ENCODE measurements around the gene MED27.

MED27 gene

DNA sequence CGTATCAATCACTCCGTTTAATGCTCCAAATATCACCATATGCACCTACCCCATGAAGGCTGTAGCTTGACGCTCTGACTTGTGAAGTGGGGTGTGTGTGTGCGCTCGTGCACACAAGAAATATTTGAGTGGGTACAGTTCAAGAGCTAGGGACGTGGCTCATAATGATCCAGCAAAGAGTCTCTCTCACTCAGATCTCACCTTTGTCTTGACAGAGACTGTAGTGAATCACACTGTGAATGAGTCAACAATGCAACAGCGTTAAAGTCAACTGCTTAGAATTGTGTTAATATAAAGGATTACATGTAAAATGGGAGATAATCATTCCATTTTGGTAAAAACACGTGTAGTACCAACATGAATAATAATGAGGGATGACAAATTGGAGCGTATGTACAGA, 119.4 kb downstream of the MED27 start:
- Mint-ChIP-seq H3K27ac (peak overlapping the region; percentile 14), H3K27me3 (no peaks in the 10 kb centered on the region)

DNA sequence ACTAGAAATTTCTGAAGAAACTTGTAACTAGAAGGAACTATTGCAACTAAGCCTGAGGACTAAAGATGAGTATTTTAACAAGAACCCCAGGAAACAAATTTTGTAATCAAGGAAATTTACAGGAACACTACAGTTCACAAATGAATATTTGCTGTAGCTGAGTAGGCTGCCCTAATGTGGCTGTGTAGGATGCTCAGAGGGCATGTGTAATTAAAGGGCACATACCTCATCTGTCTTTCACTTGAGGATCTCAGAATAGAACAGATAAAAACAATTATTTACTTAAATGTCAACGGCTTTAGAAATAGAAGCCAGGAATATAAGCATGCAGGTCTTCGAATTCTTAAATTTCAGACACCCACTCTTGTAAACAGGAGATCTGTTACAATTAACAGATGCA, 119.8 kb downstream of the MED27 start:
- Mint-ChIP-seq H3K4me3 (no peak overlapping the region), H3K27ac (no peak overlapping the region), H3K27me3 (no peaks in the 10 kb centered on the region), H3K4me1 (peaks cover 3% of the 10 kb centered on the region), H3K9me3 (peaks cover 2% of the 10 kb centered on the region), H3K36me3 (peaks cover 30% of the 10 kb centered on the region)
- ATAC-seq (ENCODE audit: low read depth) (no peak), DNase-seq (ENCODE audit: low spot score in 2 of 2) (no peak)

More for the DNA sequence above, 119.4 kb downstream of the MED27 start:
- ATAC-seq (ENCODE audit: low read depth) (no peak), DNase-seq (ENCODE audit: low spot score in 2 of 2) (no peak)
- H3K4me3 Mint-ChIP-seq: no peak overlapping the region
- H3K4me1 Mint-ChIP-seq: peaks cover 3% of the 10 kb centered on the region
- peaks cover 2% of the 10 kb centered on the region for H3K9me3 Mint-ChIP-seq
- H3K36me3 Mint-ChIP-seq: peaks cover 29% of the 10 kb centered on the region

DNA sequence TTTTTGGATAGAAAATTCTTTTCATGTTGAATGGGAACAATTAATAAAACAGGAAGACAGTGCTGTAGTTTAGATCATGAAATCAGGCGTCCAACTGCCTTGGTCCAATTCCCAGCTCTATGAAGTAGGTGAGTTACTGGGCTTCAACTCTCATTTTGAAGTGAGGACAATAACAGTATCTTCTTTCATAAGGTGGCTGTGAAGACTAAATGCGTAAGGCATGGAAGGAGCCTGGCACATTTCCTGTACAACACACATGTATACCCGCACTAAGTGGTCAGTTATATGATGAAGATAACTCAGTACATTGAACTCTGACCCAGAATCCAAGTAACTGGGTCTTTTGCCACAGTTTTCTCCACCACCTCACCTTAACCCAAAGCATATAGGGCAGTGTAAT, 120.6 kb downstream of the MED27 start:
- Mint-ChIP-seq H3K27me3 (no peaks in the 10 kb centered on the region), H3K36me3 (peaks cover 27% of the 10 kb centered on the region), H3K9me3 (peaks cover under 1% of the 10 kb centered on the region), H3K4me3 (no peak overlapping the region), H3K4me1 (peaks cover under 1% of the 10 kb centered on the region), H3K27ac (no peak overlapping the region)
- ATAC-seq (ENCODE audit: low read depth) (no peak), DNase-seq (ENCODE audit: low spot score in 2 of 2) (no peak)

DNA sequence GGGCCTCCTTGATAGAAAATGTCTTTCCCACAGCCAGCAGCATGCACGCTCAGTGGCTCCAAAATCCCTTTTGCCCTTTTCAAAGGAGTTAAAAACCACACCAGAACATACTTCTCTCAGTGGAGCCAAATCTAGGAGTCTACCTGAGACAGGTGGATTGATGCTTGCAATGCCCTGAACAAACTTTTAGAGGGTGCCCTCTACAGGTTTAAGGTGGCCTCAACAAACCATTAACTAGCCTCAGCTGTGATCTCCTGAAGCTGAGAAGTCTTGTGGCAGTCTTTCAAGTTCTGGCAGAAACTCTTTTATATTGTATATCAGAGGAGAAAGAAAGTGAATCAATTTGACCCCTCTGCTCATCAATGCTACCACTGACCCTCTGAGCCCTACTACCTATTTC, 125.4 kb downstream of the MED27 start:
- Mint-ChIP-seq H3K27me3 (no peaks in the 10 kb centered on the region), H3K9me3 (no peaks in the 10 kb centered on the region), H3K27ac (no peak overlapping the region), H3K36me3 (peaks cover 17% of the 10 kb centered on the region), H3K4me3 (no peak overlapping the region), H3K4me1 (peaks cover 9% of the 10 kb centered on the region)
- DNase-seq (ENCODE audit: low spot score in 2 of 2) (no peak), ATAC-seq (ENCODE audit: low read depth) (no peak)

DNA sequence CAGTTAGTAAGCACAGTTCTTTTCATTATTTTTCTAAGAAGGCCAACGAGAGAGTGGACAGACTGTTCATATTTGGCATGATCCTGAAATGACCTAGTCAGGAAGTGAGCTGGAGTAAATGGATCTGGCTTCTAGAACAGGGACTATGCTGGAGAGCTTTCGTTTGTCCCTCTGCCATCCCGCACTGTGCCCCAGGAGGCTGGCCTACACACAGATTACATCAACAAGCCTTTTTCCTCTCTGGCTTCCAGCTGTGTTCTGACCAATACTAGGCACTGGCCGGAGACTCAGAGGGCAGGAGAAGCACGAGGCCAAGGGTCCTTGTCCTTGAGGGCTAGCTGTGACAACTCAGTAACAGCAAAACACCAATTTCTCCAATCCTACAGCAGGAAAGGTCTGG, 127.8 kb downstream of the MED27 start:
- DNase-seq (ENCODE audit: low spot score in 2 of 2) (no peak), ATAC-seq (ENCODE audit: low read depth) (no peak)
- H3K4me1 Mint-ChIP-seq: peaks cover 9% of the 10 kb centered on the region
- peaks cover 15% of the 10 kb centered on the region for H3K36me3 Mint-ChIP-seq
- H3K27ac Mint-ChIP-seq: no peak overlapping the region
- H3K9me3 Mint-ChIP-seq: no peaks in the 10 kb centered on the region
- H3K4me3 Mint-ChIP-seq: no peak overlapping the region
- no peaks in the 10 kb centered on the region for H3K27me3 Mint-ChIP-seq

DNA sequence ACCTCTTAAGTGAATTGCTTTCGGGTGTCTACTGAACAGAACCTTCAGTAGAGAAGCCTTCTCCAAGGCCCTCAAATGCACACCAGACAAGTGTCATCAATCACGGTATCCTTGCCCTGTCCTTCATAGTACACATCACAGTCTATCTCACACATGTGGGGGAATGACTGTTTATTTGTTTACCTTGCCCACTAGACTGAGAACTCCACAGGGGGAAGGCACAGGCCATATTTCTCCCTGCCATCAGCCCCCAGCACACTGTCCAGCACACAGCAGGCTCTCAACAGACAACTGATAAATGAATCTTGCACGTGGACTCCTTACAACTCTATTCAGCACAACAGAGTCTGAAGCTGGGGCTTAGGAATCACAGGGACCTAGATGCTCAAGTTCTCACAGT, 128.5 kb downstream of the MED27 start:
- Mint-ChIP-seq H3K27me3 (no peaks in the 10 kb centered on the region), H3K9me3 (no peaks in the 10 kb centered on the region), H3K4me1 (peaks cover 9% of the 10 kb centered on the region), H3K4me3 (no peak overlapping the region), H3K36me3 (peaks cover 20% of the 10 kb centered on the region), H3K27ac (no peak overlapping the region)
- ATAC-seq (ENCODE audit: low read depth): no peak
- DNase-seq (ENCODE audit: low spot score in 2 of 2): no peak

DNA sequence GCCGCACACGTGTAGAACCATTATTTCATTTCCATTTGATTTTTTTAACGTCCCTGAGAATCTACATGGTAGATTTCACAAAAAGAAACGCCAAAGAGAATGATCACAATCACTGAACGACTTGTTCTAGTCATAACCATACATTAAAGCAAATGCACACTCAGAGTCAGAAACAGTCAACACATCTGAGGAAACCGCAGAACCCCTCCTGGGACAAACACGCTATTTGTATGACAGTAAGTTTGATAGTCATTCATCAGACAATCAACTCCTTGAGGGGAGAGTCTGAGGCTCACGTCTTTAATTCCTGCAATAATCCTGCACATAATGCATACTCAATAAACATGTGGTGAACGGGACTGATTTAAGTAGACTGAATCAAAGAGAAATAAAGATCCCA, 129.2 kb downstream of the MED27 start:
- ATAC-seq (ENCODE audit: low read depth): no peak
- Mint-ChIP-seq H3K4me1 (peaks cover 9% of the 10 kb centered on the region), H3K27ac (no peak overlapping the region), H3K9me3 (no peaks in the 10 kb centered on the region), H3K36me3 (peaks cover 17% of the 10 kb centered on the region), H3K27me3 (no peaks in the 10 kb centered on the region), H3K4me3 (no peak overlapping the region)
- no peak for DNase-seq (ENCODE audit: low spot score in 2 of 2)

DNA sequence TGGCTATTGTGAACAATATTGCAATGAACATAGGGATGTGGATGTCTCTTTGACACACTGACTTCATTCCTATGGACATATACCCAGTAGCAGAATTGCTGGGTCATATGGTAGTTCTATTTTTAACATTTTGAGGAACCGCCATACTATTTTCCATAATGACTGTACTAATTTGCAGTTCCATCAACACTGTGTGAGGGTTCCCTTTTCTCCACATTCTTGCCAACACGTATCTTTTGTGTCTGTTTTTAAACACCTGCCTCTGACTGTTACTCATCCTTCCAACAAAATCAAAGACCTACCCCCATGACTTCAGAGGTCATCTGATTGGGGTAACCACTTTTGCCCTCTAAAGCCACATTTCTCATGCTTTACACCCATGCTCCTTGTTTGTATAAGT, 133.5 kb downstream of the MED27 start:
- Mint-ChIP-seq H3K9me3 (no peaks in the 10 kb centered on the region), H3K27ac (no peak overlapping the region), H3K27me3 (no peaks in the 10 kb centered on the region), H3K4me3 (no peak overlapping the region), H3K36me3 (peaks cover 19% of the 10 kb centered on the region), H3K4me1 (peaks cover 4% of the 10 kb centered on the region)
- DNase-seq (ENCODE audit: low spot score in 2 of 2) (no peak), ATAC-seq (ENCODE audit: low read depth) (no peak)

DNA sequence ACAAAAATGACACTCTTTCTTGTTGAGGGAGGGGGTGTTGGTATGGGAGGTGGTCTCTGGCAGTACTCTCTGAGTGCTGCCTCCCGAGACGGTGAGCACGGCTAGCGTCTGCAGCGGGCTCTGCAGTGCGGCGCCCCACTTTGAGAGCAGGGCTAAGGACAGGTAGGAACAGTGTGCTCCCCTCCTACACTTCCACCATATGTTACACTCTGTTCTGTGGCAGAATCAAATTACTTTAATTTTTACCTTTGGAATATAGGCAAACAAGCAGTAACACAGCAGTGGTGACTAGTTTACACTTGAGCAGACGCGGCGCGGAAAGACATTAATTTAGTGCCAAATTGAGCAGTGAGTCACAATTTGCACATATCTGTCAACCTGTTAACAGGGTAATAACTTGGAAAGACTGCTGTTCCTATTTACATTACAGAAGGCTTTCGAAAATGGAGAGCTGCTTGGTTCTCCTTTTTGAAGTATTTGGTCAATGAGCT, 136.3 kb downstream of the MED27 start:
- H3K27ac Mint-ChIP-seq: no peak overlapping the region
- H3K9me3 Mint-ChIP-seq: no peaks in the 10 kb centered on the region
- H3K27me3 Mint-ChIP-seq: no peaks in the 10 kb centered on the region
- DNase-seq (ENCODE audit: low spot score in 2 of 2) (no peak), ATAC-seq (ENCODE audit: low read depth) (no peak)
- no peak overlapping the region for H3K4me3 Mint-ChIP-seq
- H3K4me1 Mint-ChIP-seq: no peaks in the 10 kb centered on the region
- peaks cover 22% of the 10 kb centered on the region for H3K36me3 Mint-ChIP-seq

DNA sequence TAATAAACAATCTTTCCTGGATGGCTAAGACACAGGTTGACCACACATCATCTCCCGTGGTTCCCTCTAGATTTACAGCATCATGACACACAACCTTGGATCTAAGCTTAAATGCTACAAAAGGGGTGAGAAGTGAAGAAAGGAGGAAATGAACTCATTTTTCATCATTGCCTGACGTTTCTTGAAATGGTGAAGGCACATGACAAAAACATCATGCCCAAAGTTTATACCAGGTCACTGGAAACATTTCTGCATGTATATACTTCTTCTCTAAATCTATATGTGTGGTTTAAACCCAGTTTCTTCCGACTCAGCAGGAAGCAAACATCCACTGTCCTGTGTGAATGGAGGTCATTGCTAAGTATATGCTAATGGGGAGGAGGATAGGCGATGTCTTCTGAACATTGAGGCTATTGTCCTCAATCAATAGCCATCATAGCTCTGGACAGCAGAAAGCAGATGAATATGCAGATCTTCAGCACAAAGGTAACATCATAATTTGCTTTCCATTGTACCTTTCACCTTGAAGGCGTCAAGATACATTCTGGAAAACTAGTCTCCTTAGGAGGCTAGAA, 137.4 kb downstream of the MED27 start:
- ATAC-seq (ENCODE audit: low read depth) (no peak), DNase-seq (ENCODE audit: low spot score in 2 of 2) (no peak)
- H3K4me3 Mint-ChIP-seq: no peak overlapping the region
- H3K36me3 Mint-ChIP-seq: peaks cover 29% of the 10 kb centered on the region
- no peaks in the 10 kb centered on the region for H3K4me1 Mint-ChIP-seq
- no peaks in the 10 kb centered on the region for H3K9me3 Mint-ChIP-seq
- H3K27ac Mint-ChIP-seq: no peak overlapping the region
- no peaks in the 10 kb centered on the region for H3K27me3 Mint-ChIP-seq

DNA sequence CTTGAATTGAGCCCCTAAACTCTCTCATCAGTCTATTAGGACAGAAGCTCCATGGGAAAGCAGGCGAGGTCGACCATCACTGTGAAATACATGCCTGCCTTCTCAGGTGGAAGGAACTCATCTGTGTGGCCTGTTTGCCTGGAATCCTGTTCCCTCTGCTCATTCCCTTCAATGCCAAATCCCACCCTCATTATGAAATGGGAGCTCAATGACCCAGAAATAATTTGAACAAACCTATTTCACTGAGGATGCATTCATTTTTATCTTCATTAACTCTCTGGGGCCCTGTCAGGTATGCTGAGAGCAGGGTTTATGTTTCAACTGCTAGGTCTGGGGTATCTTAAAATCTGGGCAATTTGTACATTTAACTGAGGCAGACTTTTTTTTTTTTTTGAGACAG, 142.2 kb downstream of the MED27 start:
- Mint-ChIP-seq H3K4me1 (peaks cover 3% of the 10 kb centered on the region), H3K9me3 (no peaks in the 10 kb centered on the region), H3K27me3 (no peaks in the 10 kb centered on the region), H3K27ac (no peak overlapping the region), H3K36me3 (peaks cover 47% of the 10 kb centered on the region), H3K4me3 (no peak overlapping the region)
- no peak for DNase-seq (ENCODE audit: low spot score in 2 of 2)
- ATAC-seq (ENCODE audit: low read depth): no peak

DNA sequence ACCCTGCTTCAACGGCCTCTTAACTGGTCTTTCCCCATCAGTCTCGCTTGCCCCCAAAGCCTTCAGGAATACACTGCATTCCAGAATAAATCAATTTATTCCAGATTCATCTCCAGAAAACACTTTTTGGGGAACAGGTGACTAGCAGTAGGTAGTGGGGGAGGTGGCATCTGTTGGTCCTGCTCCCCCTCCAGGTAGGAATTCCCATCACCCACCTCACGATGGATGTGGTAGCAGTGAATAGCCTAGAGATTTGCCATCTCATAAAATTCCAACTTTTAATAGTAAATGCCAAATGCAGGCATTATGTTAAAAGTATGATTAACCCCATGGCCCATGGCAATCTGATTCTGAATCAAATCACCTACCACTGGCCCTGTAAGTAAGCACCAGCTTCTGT, 142.7 kb downstream of the MED27 start:
- H3K4me1 Mint-ChIP-seq: peaks cover 3% of the 10 kb centered on the region
- H3K4me3 Mint-ChIP-seq: no peak overlapping the region
- no peak for ATAC-seq (ENCODE audit: low read depth)
- no peak overlapping the region for H3K27ac Mint-ChIP-seq
- H3K27me3 Mint-ChIP-seq: no peaks in the 10 kb centered on the region
- no peak for DNase-seq (ENCODE audit: low spot score in 2 of 2)
- peaks cover 43% of the 10 kb centered on the region for H3K36me3 Mint-ChIP-seq
- H3K9me3 Mint-ChIP-seq: no peaks in the 10 kb centered on the region

DNA sequence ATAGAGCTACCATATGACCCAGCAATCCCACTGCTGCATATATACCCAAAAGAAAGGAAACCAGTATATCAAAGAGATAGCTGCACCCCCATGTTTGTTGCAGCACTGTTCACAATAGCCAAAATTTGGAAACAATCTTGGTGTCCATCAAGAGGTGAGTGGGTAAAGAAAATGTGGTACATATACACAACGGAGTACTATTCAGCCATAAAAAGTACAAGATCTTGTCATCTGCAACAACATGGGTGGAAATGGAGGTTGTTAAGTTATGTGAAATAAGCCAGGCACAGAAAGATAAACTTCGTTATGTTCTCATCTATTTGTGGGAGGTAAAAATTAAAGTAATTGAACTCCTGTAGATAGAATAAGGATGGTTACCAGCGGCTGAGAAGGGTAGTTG, 145.0 kb downstream of the MED27 start:
- Mint-ChIP-seq H3K36me3 (peaks cover 52% of the 10 kb centered on the region), H3K27ac (no peak overlapping the region), H3K27me3 (no peaks in the 10 kb centered on the region), H3K4me3 (no peak overlapping the region), H3K9me3 (no peaks in the 10 kb centered on the region), H3K4me1 (peaks cover 9% of the 10 kb centered on the region)
- no peak for ATAC-seq (ENCODE audit: low read depth)
- no peak for DNase-seq (ENCODE audit: low spot score in 2 of 2)

DNA sequence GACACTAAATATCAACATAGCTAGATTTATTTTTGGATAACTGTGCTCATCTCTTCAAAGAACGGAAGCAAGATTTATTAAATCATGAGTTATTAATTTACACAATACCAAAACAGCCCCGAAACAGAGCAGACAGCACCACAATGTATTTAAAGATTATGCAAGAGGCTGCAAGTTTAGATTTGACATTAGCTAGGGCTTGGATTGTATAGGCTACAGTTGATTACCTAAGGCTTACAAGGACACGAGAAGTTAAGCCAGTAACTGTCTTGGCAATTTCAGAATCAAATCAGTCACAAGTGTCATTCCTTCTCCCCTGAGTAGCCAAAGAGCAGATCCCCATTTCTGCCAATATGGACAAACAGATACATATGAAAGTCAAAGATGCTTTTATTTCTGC, 152.6 kb downstream of the MED27 start:
- no peak overlapping the region for H3K4me3 Mint-ChIP-seq

DNA sequence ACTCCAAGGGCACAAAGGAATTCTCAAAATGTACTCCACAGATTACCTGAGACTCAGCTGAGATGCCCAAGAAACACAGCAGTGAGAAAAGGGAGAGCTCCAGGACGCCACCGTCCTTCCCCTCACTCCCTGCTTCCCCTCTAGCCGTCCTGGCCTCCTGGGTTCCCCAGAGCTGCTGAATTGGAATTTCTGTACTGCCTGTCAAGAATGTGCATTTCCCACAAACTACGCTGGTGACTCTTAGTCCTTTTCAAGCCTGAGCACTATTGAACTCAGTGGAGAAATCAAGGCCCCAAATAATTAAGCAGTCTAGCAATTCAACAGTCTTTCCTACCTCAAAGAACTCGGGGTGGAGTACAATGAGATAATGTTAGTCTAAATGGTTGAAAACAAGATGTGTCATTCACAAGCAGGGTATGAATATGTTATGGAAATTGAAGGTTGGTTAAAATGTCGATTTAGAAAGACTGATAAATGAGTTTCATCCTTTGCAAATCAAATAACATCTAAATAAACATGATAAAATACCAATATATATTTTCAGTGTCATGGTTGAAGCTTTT, 153.2 kb downstream of the MED27 start:
- H3K4me1 Mint-ChIP-seq: peaks cover 2% of the 10 kb centered on the region
- DNase-seq (ENCODE audit: low spot score in 2 of 2): no peak
- H3K9me3 Mint-ChIP-seq: no peaks in the 10 kb centered on the region
- no peak overlapping the region for H3K27ac Mint-ChIP-seq
- no peak for ATAC-seq (ENCODE audit: low read depth)
- peaks cover 12% of the 10 kb centered on the region for H3K36me3 Mint-ChIP-seq
- no peak overlapping the region for H3K4me3 Mint-ChIP-seq
- H3K27me3 Mint-ChIP-seq: no peaks in the 10 kb centered on the region

More for the DNA sequence above, 152.6 kb downstream of the MED27 start:
- no peaks in the 10 kb centered on the region for H3K9me3 Mint-ChIP-seq
- DNase-seq (ENCODE audit: low spot score in 2 of 2) (no peak), ATAC-seq (ENCODE audit: low read depth) (no peak)
- peaks cover 6% of the 10 kb centered on the region for H3K4me1 Mint-ChIP-seq
- peaks cover 17% of the 10 kb centered on the region for H3K36me3 Mint-ChIP-seq
- no peaks in the 10 kb centered on the region for H3K27me3 Mint-ChIP-seq
- no peak overlapping the region for H3K27ac Mint-ChIP-seq

Data from memory B cell (primary cell).